GM20431 (cell line): Measurements from ENCODE around the gene THNSL1.

Experiments used
- in situ Hi-C: fragments of 300-500 bp; cut with MseI, MboI; formaldehyde crosslinking; loops from one replicate; pipeline ENCODE4 v1.15.0; 2020; ENCODE audit warnings: low sequenced_read_pairs; ENCODE audit not compliant: unreplicated experiment

THNSL1 gene

DNA sequence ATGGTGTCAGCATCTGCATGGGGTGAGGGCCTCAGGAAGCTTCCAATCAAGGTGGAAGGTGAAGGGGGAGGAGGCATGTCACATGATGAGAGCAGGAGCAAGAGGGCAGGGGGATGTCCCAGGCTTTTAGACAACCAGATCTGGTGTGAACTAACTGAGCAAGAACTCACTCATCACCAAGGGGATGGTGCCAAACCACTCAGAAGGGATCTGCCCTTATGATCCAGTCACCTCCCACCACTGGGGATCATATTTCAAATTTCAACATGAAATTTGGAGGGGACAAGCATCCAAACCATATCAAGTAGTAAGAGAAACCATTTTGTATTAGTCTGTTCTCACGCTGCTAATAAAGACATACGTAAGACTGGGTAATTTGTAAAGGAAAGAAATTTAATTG, 33.6 kb downstream of the THNSL1 start:
- in situ Hi-C loops: no loop called here

GRCh38 chr10:25050402-25050801, 34.0 kb downstream of the THNSL1 start:
- in situ Hi-C loops: no loop called here

- in situ Hi-C loops: no loop called here
These were observed 35.6 kb downstream of the THNSL1 start for GRCh38 chr10:25052012-25052411.

DNA sequence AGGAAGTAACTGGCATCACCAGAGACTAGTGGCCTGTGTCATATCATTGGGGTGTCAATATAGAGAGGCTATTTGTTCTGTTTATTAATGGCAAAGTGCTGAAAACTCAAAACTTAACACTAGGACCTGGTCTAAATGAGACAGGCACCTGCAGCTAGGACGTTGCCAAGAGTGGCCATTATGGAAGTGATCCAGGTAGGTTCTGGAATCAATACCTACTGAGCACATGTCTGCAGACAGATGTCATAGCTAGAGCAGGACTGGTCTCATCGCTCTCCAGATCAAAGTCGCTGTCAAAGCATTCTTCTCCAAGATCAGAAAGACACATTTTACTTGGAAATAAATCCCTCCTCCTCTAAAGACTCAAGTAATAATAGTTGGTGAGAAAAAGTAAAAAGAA, 40.3 kb downstream of the THNSL1 start:
- in situ Hi-C loops: no loop called here

GRCh38 chr10:25057886-25058285, 41.5 kb downstream of the THNSL1 start:
- in situ Hi-C loops: no loop called here

- in situ Hi-C loops: no loop called here
These were observed 43.6 kb downstream of the THNSL1 start for GRCh38 chr10:25059990-25060389.

DNA sequence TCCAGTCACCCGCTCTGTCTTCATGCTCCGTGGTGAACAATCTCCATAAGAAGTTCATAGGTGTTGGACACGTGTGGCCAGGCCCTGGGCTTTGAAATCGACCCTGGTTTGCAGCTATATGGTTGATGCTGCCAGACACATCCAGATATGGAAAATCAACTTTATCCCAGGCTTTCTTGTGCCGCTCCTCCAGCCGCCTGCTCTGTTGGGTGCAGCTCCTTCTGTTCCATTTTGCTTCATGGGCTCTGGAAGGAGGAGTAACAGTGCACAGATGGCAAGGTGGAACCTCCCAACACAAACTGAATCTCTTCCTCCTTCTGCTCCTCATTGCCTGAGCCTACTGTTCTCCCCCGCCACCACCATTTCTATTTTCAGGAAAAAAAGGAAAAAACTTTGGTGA, 44.7 kb downstream of the THNSL1 start:
- in situ Hi-C loops: no loop called here

DNA sequence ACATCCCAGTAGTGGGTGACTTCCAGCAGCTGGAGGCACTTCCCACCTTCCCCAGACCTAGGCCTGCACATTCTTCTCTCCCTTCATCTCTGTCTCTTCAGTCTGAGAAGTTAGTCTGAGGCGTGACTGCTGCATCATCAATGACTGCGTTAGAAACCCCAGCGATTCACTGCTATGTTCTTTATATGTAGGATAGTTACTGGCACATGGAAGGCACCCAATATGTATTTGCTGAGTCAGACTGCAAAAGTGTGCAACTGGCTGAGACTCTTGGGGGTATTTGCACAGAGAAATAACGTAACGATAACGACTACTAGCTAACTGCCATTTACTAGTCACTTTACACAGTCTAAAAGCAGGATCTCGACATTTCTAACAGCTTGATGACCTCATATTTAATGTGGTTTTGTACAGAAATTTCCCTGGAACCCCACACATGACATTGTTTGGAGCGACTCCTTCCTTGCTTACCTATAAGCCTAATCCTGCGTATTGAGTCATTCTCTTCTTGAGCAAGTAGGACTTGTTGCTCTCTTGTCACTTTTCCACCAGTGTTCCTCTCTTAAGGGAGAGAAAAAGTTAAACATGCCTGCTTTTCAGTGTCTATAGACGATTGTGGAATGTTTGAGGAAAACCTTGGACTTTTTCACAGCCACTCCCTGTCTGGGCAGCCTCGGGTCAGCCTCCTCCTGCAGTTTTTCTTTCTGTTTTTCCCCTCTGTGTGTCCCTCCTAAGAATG, 45.5 kb downstream of the THNSL1 start:
- in situ Hi-C loops: no loop called here

- in situ Hi-C loops: no loop called here
These were observed 46.7 kb downstream of the THNSL1 start for GRCh38 chr10:25063157-25063556.

DNA sequence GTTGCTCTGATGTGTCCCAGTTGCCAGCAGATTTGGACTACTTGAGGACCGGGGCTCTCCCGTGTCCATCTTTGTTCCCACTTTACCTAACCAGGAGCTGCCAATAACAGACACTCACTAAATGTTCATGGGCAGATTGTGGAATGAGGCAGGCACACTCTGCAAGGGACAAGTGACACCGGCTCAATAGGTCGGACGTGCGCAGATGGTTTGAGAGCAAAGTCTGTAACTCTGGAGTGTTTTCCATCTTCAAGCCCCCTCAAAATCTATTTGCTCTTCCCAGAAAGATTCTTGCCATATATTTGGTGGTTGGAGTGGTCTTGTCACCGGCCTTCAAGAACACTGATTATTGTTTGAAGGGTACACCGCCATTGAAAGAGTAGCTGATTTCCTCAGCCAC, 47.2 kb downstream of the THNSL1 start:
- in situ Hi-C loops: no loop called here

GRCh38 chr10:25064401-25064800, 48.0 kb downstream of the THNSL1 start:
- in situ Hi-C loops: no loop called here

GRCh38 chr10:25065761-25066476, 49.5 kb downstream of the THNSL1 start:
- in situ Hi-C loops: no loop called here

DNA sequence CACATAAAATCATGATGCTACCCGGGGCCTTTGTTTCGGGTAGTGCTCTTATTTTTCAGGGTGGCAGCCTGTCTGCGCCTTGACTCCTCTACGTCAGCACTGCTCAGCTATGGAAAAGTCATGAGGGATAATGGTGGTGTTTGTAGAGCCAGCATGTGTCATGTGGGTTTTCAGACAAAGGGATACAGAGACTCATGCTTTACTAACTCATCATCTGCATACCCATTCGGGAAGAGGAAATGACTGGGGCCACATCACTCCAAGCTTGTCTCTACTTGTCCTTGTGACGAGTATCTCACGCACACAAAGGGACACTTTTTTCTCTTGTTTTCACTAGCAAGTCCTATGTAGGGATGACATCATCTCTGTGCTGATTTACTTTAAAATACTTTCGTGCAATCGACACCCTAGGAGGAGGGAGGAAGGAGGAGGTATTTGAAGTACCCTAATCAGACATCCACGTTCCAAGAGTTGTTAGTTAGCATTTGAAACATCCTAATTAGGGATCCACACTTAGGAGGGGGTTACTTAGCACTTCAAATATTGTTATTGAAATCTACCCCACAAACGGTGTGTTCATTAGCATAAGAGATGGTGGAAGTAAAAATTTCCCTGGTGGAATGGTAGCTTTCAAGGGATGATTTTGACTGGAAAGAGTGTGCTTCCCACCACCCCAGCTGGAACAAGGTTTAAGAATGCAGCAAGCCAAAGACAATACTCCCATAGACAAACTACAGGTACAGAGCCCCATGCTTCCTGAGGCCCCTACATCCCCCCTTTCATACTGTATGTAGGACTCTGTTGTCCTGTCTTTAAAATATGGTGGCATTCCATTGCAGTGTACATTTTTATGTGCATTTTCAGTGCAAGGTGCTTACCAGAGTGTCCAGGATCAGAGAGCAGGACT, 52.0 kb downstream of the THNSL1 start:
- in situ Hi-C loops: no loop called here

DNA sequence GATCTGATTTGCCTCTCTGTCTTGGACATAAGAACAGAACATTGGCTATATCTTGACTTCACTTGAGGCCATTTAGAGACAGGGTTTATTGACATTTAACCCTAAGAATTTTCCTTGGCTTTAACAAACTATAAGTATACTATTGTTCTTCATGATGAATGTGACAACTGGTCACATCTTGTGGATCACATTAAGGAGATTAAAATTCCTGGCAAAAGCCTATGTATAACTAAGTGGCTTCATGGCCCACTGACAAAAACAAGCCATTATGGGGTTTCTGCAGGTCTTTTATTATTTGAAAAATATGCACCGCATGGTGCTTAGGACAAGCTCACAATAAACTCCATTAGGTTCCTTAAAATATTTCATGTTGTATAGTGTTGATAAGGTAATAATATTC, 54.8 kb downstream of the THNSL1 start:
- in situ Hi-C loops: no loop called here

GRCh38 chr10:25072786-25073185, 56.4 kb downstream of the THNSL1 start:
- in situ Hi-C loops: no loop called here

- in situ Hi-C loops: loop anchor here (25.0 kb wide), 1 partner anchor 439 kb away; no protein-coding TSS in a partner anchor
These were observed 59.4 kb downstream of the THNSL1 start for GRCh38 chr10:25075825-25076224.
